Measurements from ENCODE around the gene CRTC3. TPM values are rescaled to one million over a fixed set of nuclear protein-coding genes. Genes with fewer than 3 reads are reported as not detected.

The CRTC3 gene
- total and polyA plus RNA-seq, 4 donors, result 5.1 to 16.8 (median 7.6) TPM

DNA sequence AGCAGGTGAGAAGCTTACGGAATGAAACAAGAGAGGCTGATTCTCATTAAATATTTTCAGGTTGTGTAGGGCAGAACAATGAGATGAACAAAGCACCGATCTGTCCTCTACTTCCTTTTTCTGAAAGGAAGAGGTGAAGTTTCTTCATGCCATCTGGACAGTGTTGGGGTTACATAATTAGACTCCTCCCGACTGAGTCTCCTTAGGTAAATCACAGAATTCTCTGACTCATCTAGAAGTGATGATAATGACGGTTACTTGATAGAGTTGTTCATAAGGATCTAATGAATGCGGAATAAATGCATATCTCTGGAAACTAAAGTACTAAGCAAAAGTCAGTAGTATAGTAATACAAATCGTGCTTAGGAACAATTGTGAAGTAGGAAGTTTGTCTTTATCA is 21.2 kb downstream of the CRTC3 start:
- Histone ChIP-seq H3K9me3 (ENCODE audit: control insufficient read depth in 4 of 4, low read length in 3 of 4) (no peaks in the 10 kb centered on the region), H3K9ac (ENCODE audit: low read depth in 1 of 2, low read length in 2 of 2) (no peak overlapping the region), H3K27ac (ENCODE audit: low read depth in 1 of 2, low read length in 2 of 2) (no peak overlapping the region), H3K36me3 (ENCODE audit: control insufficient read depth in 4 of 4, insufficient read depth in 3 of 4, low read depth in 1 of 4, low read length in 3 of 4) (no peaks in the 10 kb centered on the region), H3K4me3 (ENCODE audit: low read depth in 1 of 3, low read length in 3 of 3) (no peak overlapping the region), H3K4me1 (ENCODE audit: control insufficient read depth in 4 of 4, insufficient read depth in 4 of 4, low read length in 3 of 4) (no peaks in the 10 kb centered on the region), H3K27me3 (ENCODE audit: control insufficient read depth in 4 of 4, insufficient read depth in 4 of 4, low read length in 3 of 4) (no peaks in the 10 kb centered on the region)
- TF ChIP-seq EGR1 (IDR thresholded peaks at IDR 0.05; ENCODE audit: low read depth in 2 of 2) (no peak), RAD21 (IDR thresholded peaks at IDR 0.05) (no peak)
- WGBS, result 89% methylated on average over 6 of the region's 6 CpGs
- no peak for DNase-seq (ENCODE audit: low spot score)

DNA sequence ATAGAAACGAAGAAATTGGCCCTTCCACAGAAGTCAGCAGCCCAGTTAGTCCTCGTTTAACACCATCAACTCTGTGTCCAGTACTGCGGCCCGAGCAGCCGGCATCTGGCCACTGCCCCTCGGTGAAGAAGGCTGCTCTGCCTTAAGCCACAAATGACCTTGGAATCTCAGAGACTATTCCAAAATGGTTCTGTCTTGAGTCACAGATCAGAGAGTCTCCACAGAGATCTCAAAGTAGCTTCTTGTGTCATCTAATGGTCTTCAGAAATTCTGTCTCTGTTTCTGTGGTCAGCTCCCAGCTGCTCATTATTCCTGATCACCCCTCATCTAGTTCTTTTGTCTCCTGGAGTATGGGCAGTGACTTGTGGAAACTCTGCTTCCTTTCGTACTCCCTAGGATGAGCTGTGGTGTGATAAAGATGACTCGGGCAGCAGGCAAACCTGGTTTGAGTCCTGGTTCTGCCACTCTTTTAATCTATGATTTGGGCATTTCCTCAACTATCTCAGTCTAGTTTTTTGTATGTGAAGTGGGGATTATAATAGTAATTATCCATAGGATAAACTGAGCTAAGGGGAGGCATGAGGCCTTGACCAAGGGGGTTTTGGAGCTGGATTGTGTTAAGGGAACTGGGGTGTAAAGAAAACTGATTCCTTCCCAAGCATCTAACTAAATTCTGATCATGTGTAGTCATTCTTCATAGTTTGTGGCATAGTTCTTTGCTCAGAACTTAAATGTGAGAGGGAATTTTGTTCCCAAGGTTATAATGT is 22.6 kb downstream of the CRTC3 start:
- H3K36me3 ChIP-seq (ENCODE audit: control insufficient read depth in 4 of 4, insufficient read depth in 3 of 4, low read depth in 1 of 4, low read length in 3 of 4), result no peaks in the 10 kb centered on the region
- TF ChIP-seq HNF4A (conservative IDR thresholded peaks at IDR 0.05), result no peak
- TF ChIP-seq FOXA1 (IDR thresholded peaks at IDR 0.05), result no peak
- TF ChIP-seq RXRA (IDR thresholded peaks at IDR 0.05), result no peak
- TF ChIP-seq NR2F2 (IDR thresholded peaks at IDR 0.05), result no peak
- TF ChIP-seq YY1 (IDR thresholded peaks at IDR 0.05), result no peak
- TF ChIP-seq SP1 (IDR thresholded peaks at IDR 0.05), result no peak
- TF ChIP-seq, protein P1, sequence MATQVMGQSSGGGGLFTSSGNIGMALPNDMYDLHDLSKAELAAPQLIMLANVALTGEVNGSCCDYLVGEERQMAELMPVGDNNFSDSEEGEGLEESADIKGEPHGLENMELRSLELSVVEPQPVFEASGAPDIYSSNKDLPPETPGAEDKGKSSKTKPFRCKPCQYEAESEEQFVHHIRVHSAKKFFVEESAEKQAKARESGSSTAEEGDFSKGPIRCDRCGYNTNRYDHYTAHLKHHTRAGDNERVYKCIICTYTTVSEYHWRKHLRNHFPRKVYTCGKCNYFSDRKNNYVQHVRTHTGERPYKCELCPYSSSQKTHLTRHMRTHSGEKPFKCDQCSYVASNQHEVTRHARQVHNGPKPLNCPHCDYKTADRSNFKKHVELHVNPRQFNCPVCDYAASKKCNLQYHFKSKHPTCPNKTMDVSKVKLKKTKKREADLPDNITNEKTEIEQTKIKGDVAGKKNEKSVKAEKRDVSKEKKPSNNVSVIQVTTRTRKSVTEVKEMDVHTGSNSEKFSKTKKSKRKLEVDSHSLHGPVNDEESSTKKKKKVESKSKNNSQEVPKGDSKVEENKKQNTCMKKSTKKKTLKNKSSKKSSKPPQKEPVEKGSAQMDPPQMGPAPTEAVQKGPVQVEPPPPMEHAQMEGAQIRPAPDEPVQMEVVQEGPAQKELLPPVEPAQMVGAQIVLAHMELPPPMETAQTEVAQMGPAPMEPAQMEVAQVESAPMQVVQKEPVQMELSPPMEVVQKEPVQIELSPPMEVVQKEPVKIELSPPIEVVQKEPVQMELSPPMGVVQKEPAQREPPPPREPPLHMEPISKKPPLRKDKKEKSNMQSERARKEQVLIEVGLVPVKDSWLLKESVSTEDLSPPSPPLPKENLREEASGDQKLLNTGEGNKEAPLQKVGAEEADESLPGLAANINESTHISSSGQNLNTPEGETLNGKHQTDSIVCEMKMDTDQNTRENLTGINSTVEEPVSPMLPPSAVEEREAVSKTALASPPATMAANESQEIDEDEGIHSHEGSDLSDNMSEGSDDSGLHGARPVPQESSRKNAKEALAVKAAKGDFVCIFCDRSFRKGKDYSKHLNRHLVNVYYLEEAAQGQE (IDR thresholded peaks at IDR 0.05), result no peak
- TF ChIP-seq, protein P2, sequence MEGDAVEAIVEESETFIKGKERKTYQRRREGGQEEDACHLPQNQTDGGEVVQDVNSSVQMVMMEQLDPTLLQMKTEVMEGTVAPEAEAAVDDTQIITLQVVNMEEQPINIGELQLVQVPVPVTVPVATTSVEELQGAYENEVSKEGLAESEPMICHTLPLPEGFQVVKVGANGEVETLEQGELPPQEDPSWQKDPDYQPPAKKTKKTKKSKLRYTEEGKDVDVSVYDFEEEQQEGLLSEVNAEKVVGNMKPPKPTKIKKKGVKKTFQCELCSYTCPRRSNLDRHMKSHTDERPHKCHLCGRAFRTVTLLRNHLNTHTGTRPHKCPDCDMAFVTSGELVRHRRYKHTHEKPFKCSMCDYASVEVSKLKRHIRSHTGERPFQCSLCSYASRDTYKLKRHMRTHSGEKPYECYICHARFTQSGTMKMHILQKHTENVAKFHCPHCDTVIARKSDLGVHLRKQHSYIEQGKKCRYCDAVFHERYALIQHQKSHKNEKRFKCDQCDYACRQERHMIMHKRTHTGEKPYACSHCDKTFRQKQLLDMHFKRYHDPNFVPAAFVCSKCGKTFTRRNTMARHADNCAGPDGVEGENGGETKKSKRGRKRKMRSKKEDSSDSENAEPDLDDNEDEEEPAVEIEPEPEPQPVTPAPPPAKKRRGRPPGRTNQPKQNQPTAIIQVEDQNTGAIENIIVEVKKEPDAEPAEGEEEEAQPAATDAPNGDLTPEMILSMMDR (IDR thresholded peaks at IDR 0.05; ENCODE audit: low read depth, low read length, missing input control), result no peak
- no peak for TF ChIP-seq JUND (IDR thresholded peaks at IDR 0.05)
- TF ChIP-seq, protein P3, sequence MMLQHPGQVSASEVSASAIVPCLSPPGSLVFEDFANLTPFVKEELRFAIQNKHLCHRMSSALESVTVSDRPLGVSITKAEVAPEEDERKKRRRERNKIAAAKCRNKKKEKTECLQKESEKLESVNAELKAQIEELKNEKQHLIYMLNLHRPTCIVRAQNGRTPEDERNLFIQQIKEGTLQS (IDR thresholded peaks at IDR 0.05), result no peak
- TF ChIP-seq TAF1 (conservative IDR thresholded peaks at IDR 0.05), result no peak
- no peak for TF ChIP-seq EGR1 (IDR thresholded peaks at IDR 0.05; ENCODE audit: low read depth in 2 of 2)
- TF ChIP-seq, protein P4, sequence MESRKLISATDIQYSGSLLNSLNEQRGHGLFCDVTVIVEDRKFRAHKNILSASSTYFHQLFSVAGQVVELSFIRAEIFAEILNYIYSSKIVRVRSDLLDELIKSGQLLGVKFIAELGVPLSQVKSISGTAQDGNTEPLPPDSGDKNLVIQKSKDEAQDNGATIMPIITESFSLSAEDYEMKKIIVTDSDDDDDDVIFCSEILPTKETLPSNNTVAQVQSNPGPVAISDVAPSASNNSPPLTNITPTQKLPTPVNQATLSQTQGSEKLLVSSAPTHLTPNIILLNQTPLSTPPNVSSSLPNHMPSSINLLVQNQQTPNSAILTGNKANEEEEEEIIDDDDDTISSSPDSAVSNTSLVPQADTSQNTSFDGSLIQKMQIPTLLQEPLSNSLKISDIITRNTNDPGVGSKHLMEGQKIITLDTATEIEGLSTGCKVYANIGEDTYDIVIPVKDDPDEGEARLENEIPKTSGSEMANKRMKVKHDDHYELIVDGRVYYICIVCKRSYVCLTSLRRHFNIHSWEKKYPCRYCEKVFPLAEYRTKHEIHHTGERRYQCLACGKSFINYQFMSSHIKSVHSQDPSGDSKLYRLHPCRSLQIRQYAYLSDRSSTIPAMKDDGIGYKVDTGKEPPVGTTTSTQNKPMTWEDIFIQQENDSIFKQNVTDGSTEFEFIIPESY (IDR thresholded peaks at IDR 0.05), result no peak
- no peaks in the 10 kb centered on the region for H3K27me3 ChIP-seq (ENCODE audit: control insufficient read depth in 4 of 4, insufficient read depth in 4 of 4, low read length in 3 of 4)
- peak overlapping the region; percentile 17 to 61 for H3K27ac ChIP-seq (ENCODE audit: low read depth in 1 of 2, low read length in 2 of 2)
- H3K4me3 ChIP-seq (ENCODE audit: low read depth in 1 of 3, low read length in 3 of 3), result no peak overlapping the region
- H3K9me3 ChIP-seq (ENCODE audit: control insufficient read depth in 4 of 4, low read length in 3 of 4), result no peaks in the 10 kb centered on the region
- 92% methylated on average over 8 of the region's 8 CpGs for WGBS
- peaks cover 3 to 5% (median 4%) of the 10 kb centered on the region in 4 donors for H3K4me1 ChIP-seq (ENCODE audit: control insufficient read depth in 4 of 4, insufficient read depth in 4 of 4, low read length in 3 of 4)
- DNase-seq (ENCODE audit: low spot score), result no peak
- H3K9ac ChIP-seq (ENCODE audit: low read depth in 1 of 2, low read length in 2 of 2), result no peak overlapping the region
